Left renal pelvis (tissue), 4 donors: ENCODE measurements around the gene ABLIM3. TPM values are rescaled to one million over a fixed set of nuclear protein-coding genes. Genes with fewer than 3 reads are reported as not detected.

Experiments used
- DNase-seq, 4 donors: peaks; one replicate each; pipeline ENCODE4 v3.0.0-alpha.2; 2013; ENCODE audit warnings: low read depth in 4 of 4, low spot score in 3 of 4
- polyA plus RNA-seq, 4 donors: library from polyadenylated mRNA; unstranded; fragments of 120-200 nt; gene quantifications; one replicate each; pipeline ENCODE4 v1.2.1, GENCODE V29; 2013; ENCODE audit not compliant: insufficient read length in 4 of 4

The ABLIM3 gene
- polyA plus RNA-seq, 4 donors: 1.3 to 7.6 (median 2.2) TPM

- no peak for DNase-seq
Observed at GRCh38 chr5:149154650-149155049, 13.4 kb downstream of the ABLIM3 start.

DNA sequence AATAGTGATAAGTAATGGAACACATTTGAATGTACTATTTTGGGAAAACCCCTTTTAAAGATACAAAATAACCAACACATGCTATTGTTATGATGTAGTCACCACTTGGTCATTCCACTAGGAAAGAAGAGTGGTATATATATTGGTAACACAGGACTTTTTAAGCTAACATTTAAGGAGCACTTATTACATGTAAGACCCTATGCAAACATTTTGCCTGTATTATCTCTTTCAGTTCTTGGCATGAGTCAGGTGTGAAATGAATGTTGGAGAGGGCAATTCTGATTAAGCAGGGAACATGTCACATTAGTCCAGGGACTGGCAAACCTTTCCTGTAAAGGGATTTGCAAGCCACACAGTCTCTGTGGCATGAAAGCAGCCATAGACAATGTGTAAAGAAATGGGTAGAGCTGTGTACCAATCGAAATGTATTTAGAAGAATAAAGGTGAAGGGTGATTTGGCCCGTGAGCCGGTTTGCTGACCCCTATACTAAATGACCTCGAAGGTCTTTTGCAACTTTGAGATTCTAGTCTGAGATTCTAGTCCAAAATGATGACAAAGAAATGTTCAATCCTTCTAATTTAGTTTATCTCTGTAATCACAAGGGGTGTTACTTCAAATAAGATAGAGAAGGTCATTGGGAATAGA is 15.3 kb downstream of the ABLIM3 start:
- DNase-seq: no peak

GRCh38 chr5:149157330-149157729 is 16.0 kb downstream of the ABLIM3 start:
- no peak for DNase-seq

GRCh38 chr5:149160291-149160787 is 19.0 kb downstream of the ABLIM3 start:
- no peak for DNase-seq

GRCh38 chr5:149161026-149161687 is 19.9 kb downstream of the ABLIM3 start:
- DNase-seq: no peak

- no peak for DNase-seq
Observed at GRCh38 chr5:149161850-149162249, 20.6 kb downstream of the ABLIM3 start.

DNA sequence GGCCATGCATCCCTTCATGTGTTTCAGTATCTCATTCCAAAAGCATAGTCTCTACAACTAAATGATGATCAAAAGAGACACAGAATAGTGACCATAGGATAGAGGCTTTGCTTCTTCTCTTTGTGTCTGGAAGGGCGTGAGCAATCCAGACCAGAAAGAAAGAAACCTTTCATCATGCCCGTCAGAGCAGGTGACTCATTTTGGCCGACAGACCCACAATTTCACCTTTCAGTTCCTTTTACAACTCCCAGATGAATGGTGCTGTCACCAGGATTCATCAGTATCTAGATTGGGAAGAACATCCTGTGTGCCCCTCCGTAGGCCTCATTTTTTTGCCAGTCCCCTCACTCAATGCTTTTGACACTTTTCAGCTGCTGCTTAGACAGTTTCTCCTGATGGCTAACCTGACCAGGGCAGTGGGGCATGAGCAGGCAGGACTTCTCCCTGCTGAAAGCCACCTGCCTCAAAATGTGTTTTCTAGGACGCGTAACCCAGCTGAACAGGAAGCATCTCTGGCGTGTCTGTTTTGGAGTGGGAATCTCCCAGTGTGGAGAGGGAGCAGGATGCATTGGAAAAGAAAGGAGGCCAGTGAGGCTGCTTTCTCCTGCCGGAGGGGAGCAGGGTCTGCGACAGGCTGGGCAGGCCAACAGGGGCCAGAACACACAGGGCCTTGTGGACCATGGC is 21.2 kb downstream of the ABLIM3 start:
- DNase-seq: no peak

DNA sequence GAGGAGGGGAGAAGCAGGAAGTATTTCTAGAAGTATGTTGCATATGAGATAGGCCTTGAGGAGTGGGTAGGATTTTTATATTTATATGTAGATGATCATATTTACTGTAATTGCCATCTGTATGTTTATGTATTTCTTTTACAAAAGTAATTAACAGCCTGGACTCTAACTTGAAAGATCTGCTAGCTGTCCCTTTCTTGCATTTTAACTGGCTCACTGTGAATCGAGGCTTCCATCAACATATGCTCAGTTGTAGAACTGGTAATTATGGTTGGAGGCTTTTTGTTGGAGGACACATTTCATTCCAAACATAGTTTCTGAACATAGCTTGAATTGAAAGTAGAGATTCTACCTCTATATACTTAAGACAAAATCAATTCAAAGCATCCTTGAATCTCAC is 23.4 kb downstream of the ABLIM3 start:
- DNase-seq: no peak

GRCh38 chr5:149166128-149166527 is 24.8 kb downstream of the ABLIM3 start:
- no peak for DNase-seq

GRCh38 chr5:149166591-149167100 is 25.4 kb downstream of the ABLIM3 start:
- no peak for DNase-seq

- DNase-seq: no peak
Observed at GRCh38 chr5:149168276-149168906, 27.1 kb downstream of the ABLIM3 start.

DNA sequence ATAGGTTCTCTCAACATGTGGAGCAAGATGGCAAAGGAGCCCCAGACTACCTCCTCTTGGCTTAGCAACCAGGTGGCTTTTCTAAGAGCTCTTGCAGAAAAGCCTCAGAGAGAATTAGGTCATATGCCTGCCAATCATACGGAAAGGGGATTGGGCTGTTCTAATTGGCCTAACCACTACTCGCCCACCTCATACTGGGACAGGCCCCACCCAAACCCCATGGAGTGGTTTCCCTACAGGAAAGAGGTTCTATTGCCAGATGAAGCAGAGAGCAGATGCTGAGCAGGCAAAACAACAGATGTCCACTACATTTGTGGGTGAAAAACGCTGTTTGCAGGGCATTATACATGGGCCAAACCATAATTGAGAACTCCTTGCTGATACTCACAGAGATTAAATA is 29.0 kb downstream of the ABLIM3 start:
- no peak for DNase-seq

DNA sequence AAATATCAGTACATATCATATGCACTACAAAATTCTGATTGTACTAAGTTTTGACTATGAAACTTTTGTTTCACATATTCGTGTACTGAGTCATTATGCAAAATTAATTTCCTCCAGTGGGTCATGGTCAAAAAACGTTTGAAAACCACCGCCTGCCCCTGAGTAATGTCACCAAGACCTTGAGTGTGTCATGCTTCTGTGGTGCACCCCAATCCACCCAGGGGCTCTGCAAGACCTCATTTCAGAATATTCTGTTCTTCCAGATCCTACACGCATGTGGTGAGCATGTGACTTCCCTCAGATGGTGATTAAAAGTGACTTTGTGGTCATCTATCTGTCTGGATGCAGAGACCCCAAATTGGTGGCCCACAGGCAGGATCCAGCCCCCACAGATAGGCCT is 31.0 kb downstream of the ABLIM3 start:
- DNase-seq: no peak

DNA sequence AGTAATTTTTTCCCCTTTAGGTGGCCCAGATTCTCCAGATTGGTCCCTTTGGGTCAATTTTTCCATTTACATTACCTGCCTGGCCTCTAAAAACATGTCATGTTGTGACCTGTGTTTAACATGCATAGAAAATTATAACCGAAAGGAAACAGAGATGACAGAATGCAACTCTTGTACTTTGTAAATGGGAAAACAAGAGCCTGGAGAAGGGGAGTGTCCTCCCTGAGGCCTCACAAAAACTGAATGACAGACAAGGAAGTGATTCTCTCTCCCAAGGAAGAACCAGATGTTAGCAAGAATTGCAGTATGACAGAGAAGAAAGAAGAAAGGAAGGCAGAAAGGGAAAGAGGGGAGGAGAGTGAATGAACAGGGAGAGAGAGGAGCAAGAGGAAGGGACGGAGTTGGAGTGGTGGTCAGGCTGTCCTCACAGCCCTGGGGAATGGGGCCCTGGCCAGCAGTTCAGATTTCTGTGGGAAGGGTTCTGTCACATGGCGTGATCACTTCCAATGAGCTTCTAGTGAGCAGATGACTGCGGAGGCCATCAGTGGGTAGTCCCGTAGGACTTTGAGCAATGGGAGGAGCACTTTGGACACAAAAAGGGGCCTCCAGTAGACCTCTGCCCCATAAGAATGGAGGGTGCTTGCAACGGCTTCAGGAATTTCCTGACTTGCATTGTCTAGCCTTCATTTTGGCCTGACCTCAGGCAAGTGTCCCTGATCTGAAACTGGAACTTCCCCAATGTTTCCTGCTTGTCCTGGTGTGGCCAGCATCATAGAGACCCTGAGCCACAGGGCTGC is 31.6 kb downstream of the ABLIM3 start:
- no peak for DNase-seq

DNA sequence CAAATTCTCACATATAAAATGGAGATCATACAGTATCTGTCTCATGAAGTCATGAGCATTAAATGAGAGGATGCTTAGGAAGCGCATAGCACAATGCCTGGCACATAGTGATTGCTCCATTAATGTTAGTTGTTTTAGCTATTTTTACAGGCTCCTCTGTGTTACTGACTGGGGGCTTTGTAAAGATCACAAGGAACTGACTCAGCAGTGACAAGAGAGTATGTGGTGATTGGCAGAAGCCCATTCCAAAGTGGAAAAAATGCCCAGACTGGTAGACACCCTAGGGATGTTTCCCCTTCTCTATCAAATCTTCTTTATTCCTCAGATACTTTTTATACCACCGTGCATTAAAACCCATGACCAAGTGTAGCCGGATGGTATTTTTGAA is 33.5 kb downstream of the ABLIM3 start:
- no peak for DNase-seq

GRCh38 chr5:149175346-149176105 is 34.2 kb downstream of the ABLIM3 start:
- DNase-seq: no peak

- no peak for DNase-seq
Observed at GRCh38 chr5:149177339-149177843, 36.1 kb downstream of the ABLIM3 start.

DNA sequence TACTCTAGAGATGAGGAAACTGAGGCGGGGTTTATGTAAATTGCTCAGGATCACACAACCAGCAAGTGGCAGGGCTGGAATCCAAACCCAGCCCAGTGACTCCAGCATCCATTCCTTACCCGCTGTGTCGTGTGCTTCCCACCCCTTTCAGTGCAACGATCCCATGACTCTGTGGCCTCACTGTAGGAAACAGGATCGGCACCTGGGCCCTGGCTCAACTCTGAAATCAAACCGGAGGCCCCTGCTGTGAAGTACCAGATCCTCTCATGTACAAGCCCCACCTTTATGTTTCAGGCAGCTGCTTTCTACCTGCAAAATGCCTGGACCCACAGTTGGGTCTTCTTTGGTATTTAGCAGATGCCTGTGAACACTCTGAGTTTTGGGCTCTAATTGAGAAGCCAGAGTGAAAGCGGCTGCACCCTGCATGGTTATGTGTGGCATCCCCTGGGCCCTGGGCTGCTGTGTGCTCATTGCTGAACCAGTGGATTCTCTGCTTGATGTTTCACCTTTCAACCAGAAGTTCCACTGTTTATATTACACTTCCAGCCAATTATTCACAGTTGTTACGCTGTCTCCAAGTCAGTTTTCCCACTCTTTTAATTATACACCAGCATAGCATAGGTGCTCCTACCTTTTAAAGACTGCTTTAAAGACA is 36.7 kb downstream of the ABLIM3 start:
- no peak for DNase-seq

GRCh38 chr5:149181732-149182131 is 40.4 kb downstream of the ABLIM3 start:
- no peak for DNase-seq
